Left lung (tissue), 10 donors: ENCODE data around the gene RREB1. TPM values are rescaled to one million over a fixed set of nuclear protein-coding genes. Genes with fewer than 3 reads are reported as not detected.
"Not testable (repeated sequence)": the region's sequence is repeated elsewhere in the genome, so short reads cannot be mapped to it uniquely, and the experiment has no call there.

Source experiments
- ATAC-seq: fragments of 200-7000 bp; cut with Tn5 transposase; one replicate; pipeline ENCODE4 v1.9.1; 2020; ENCODE audit warnings: moderate library complexity
- DNase-seq, 4 donors: peaks; one replicate each; pipeline ENCODE4 v3.0.0-alpha.2; 2013 to 2020
- H3K27ac ChIP-seq, 2 donors: fragments of 200-600 bp; sonication (generic) in 1 of 2; one replicate each; pipeline versions ENCODE4 v1.5.0 to v1.8.0; 2020 to 2021
- H3K27me3 ChIP-seq, 2 donors: fragments of 200-600 bp; sonication (generic) in 1 of 2; one replicate each; pipeline versions ENCODE4 v1.5.0 to v1.8.0; 2020 to 2021
- H3K36me3 ChIP-seq, 2 donors: fragments of 200-600 bp; sonication (generic) in 1 of 2; one replicate each; pipeline versions ENCODE4 v1.5.0 to v1.8.0; 2020 to 2021
- H3K4me1 ChIP-seq, 2 donors: fragments of 200-600 bp; one replicate each; pipeline ENCODE4 v1.8.0; 2021
- H3K4me3 ChIP-seq, 2 donors: fragments of 200-600 bp; sonication (generic) in 1 of 2; one replicate each; pipeline versions ENCODE4 v1.5.0 to v1.8.0; 2020 to 2021; ENCODE audit warnings: mild to moderate bottlenecking in 1 of 2
- H3K9me3 ChIP-seq, 2 donors: fragments of 200-600 bp; sonication (generic) in 1 of 2; one replicate each; pipeline versions ENCODE4 v1.5.0 to v1.8.0; 2020 to 2021
- CTCF ChIP-seq, 2 donors: fragments of 200-600 bp; sonication (generic) in 1 of 2; IDR thresholded peaks; one replicate each; pipeline versions ENCODE4 v1.5.0 to v1.8.0; 2021; ENCODE audit warnings: antibody characterized with exemption in 2 of 2
- intact Hi-C, 2 donors: fragments of 100-400 bp; cut with DNase I; formaldehyde crosslinking; loops; one replicate each; pipeline versions ENCODE4 v1.11.2 to v1.14.2; 2022
- polyA plus RNA-seq, 6 donors: library from polyadenylated mRNA; unstranded; fragments of 120-200 nt; gene quantifications; one replicate each; pipeline ENCODE4 v1.2.1, GENCODE V29; 2013; ENCODE audit not compliant: insufficient read length in 6 of 6
- total RNA-seq, 2 donors: library from RNA; stranded (reverse); fragmentation: NEBNext Ultra II Directional; extraction: Animal tissue kit (Norgen Biotek cat#: 25700); gene quantifications; one replicate each; pipeline ENCODE4 v1.2.1, GENCODE V29; 2021
- donor health status: DM: no; HTN: yes; CAD: no.
- donor health status: DM: no; HTN: no; CAD: no.

The RREB1 gene
- total and polyA plus RNA-seq, 8 donors = 24.1 to 54.0 (median 27.6) TPM

DNA sequence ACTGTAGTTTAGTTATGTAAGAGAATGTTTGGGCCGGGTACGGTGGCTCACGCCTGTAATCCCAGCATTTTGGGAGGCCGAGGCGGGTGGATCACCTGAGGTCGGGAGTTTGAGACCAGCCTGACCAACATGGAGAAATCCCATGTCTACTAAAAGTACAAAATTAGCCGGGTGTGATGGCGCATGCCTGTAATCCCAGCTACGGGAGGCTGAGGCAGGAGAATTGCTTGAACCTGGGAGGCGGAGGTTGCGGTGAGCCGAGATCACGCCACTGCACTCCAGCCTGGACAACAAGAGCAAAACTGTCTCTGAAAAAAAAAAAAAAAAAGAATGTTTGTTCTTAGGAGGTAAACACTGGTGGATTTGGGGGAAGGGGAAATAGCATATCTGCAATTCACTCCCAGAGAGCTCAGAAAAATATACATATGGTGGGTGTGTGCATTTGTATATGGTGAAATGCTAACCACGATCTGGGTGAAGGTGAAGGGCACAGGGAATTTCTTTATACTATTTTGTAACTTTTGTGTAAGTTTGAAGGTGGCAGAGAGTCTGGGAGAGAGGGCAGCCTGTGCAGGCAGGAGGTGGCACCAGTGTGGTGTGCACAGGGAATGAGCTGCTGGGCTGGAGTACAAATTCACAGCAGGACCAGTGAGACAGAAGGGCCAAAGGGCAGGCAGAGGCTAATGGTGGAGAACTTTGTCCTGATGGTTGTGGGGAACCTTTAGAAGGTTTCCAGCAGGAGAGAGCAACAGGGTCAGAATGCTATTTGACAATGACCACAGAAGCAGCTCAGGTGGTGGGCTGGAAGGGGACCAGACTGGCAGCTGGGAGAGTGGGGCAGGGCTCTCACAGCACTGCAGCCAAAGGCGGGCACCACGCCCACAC is 162.8 kb downstream of the RREB1 start:
- Histone ChIP-seq H3K4me3 (no peak overlapping the region), H3K27me3 (no peaks in the 10 kb centered on the region), H3K4me1 (peaks cover 0 to 25% of the 10 kb centered on the region in 2 donors), H3K9me3 (no peaks in the 10 kb centered on the region), H3K27ac (no peak overlapping the region), H3K36me3 (no peaks in the 10 kb centered on the region)
- peak in 2 of 4 donors; percentile 4 to 82 for DNase-seq
- no peak for TF ChIP-seq CTCF (IDR thresholded peaks at IDR 0.05)
- intact Hi-C loops = loop anchor here in 1 of 2 donors (10.0 kb wide), 1 partner anchor 344 kb away; no protein-coding TSS in a partner anchor
- no peak for ATAC-seq

- Histone ChIP-seq H3K4me3 (no peak overlapping the region), H3K36me3 (no peaks in the 10 kb centered on the region), H3K27ac (no peak overlapping the region), H3K9me3 (no peaks in the 10 kb centered on the region), H3K4me1 (peaks cover 0 to 23% of the 10 kb centered on the region in 2 donors), H3K27me3 (no peaks in the 10 kb centered on the region)
- no peak for TF ChIP-seq CTCF (IDR thresholded peaks at IDR 0.05)
- DNase-seq = peak in 1 of 4 donors; percentile 39
- ATAC-seq = no peak
- intact Hi-C loops = loop anchor here in 1 of 2 donors (10.0 kb wide), 1 partner anchor 344 kb away; no protein-coding TSS in a partner anchor
These were observed 163.4 kb downstream of the RREB1 start for GRCh38 chr6:7271205-7271534.

- intact Hi-C loops = loop anchor here in 1 of 2 donors (10.0 kb wide), 1 partner anchor 341 kb away; no protein-coding TSS in a partner anchor
- DNase-seq = peak in 1 of 4 donors; percentile 24
- Histone ChIP-seq H3K36me3 (no peaks in the 10 kb centered on the region), H3K9me3 (no peaks in the 10 kb centered on the region), H3K27ac (no peak overlapping the region), H3K4me1 (peaks cover 0 to 4% of the 10 kb centered on the region in 2 donors), H3K27me3 (no peaks in the 10 kb centered on the region), H3K4me3 (no peak overlapping the region)
- ATAC-seq = no peak
- no peak for TF ChIP-seq CTCF (IDR thresholded peaks at IDR 0.05)
These were observed 165.9 kb downstream of the RREB1 start for GRCh38 chr6:7273709-7274108.

GRCh38 chr6:7274525-7274924 is 166.8 kb downstream of the RREB1 start:
- H3K36me3 ChIP-seq, ATAC-seq, H3K4me3 ChIP-seq, H3K27me3 ChIP-seq, H3K27ac ChIP-seq, H3K9me3 ChIP-seq: not testable (repeated sequence)
- DNase-seq = peak in 1 of 4 donors; percentile 11
- peaks cover 0 to 10% of the 10 kb centered on the region in 2 donors for H3K4me1 ChIP-seq
- intact Hi-C loops = loop anchor here in 1 of 2 donors (10.0 kb wide), 1 partner anchor 340 kb away; no protein-coding TSS in a partner anchor

DNA sequence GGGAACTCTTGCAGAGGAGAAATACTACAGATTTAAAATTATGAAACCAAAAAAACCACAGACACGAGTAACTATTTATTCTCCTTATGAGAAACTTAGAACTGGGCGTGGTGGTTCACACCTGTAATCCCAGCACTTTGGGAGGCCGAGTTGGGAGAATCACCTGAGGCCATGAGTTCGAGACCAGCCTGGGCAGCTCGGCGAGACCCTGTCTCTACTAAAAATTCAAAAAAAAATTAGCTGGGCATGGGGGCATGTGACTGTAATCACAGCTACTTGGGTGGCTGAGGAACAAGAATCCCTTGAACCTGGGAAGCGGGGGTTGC is 168.4 kb downstream of the RREB1 start:
- Histone ChIP-seq H3K9me3 (no peaks in the 10 kb centered on the region), H3K4me3 (no peak overlapping the region), H3K4me1 (peaks cover 0 to 10% of the 10 kb centered on the region in 2 donors), H3K27ac (no peak overlapping the region), H3K36me3 (no peaks in the 10 kb centered on the region), H3K27me3 (no peaks in the 10 kb centered on the region)
- DNase-seq (no peak), ATAC-seq (no peak)
- TF ChIP-seq CTCF (IDR thresholded peaks at IDR 0.05) = no peak
- intact Hi-C loops = loop anchor here in 1 of 2 donors (10.0 kb wide), 1 partner anchor 339 kb away; no protein-coding TSS in a partner anchor
